HepG2 (cell line): ENCODE data around the gene SLC7A10. TPM values are rescaled to one million over a fixed set of nuclear protein-coding genes. Genes with fewer than 3 reads are reported as not detected.

ENCODE experiments used
- ATAC-seq: fragments of 200-7000 bp; cut with Tn5 transposase; 3 replicates; pipeline ENCODE4 v1.9.1; 2020; ENCODE audit warnings: mild to moderate bottlenecking, moderate library complexity
- BruUV-seq: library from RNA; stranded (reverse); fragments of 400-500 nt; replicated peaks from 2 replicates; lab custom pipeline; 2021; lab: Mats Ljungman, UMichigan
- CTCF ChIA-PET: fragments of 300-600 bp; formaldehyde crosslinking; extraction: SDS; loops from one replicate; lab custom pipeline; 2021; ENCODE audit warnings: low total read pairs, inconsistent platforms, low intra/inter-chr PET ratio; lab: Yijun Ruan, JAX
- POLR2A ChIA-PET: fragments of 350-600 bp; sonication (Branson Sonifier 250); formaldehyde crosslinking; loops from one replicate; lab custom pipeline; 2020; ENCODE audit warnings: antibody characterized with exemption, inconsistent platforms; lab: Yijun Ruan, JAX
- DNase-seq: peaks from one replicate; pipeline ENCODE4 v3.0.0-alpha.2; 2015; ENCODE audit warnings: low spot score
- FAIRE-seq: peaks from 3 replicates; lab custom pipeline; 2011; peaks lifted over from hg19 to GRCh38; lab: Jason Lieb, UNC
- H2AFZ ChIP-seq: one replicate; pipeline ENCODE4 v1.6.1; 2011; ENCODE audit warnings: low read length, inconsistent platforms
- H3K27ac ChIP-seq: fragments of 300-600 bp; 3 replicates; pipeline ENCODE4 v1.8.0; 2011; ENCODE audit warnings: mixed run types, mild to moderate bottlenecking, mixed read lengths, low read length, inconsistent platforms; ENCODE audit not compliant: insufficient read depth; ENCODE audit errors: extremely low read length
- H3K27me3 ChIP-seq, 2 experiments: fragments of 200-600 bp in 1 of 2; 2 replicates in 1 of 2; 3 replicates in 1 of 2; pipeline versions ENCODE4 v1.6.0 to v1.8.0; 2011; ENCODE audit warnings: low read length in 2 of 2, mild to moderate bottlenecking in 2 of 2, moderate library complexity in 2 of 2, inconsistent platforms in 1 of 2; ENCODE audit not compliant: insufficient read depth in 2 of 2, control insufficient read depth in 1 of 2
- H3K36me3 ChIP-seq, 2 experiments: fragments of 200-600 bp in 1 of 2; replicated peaks in 1 of 2; 2 replicates in 1 of 2; 3 replicates in 1 of 2; pipeline versions ENCODE4 v1.5.1 to v1.8.0; 2011; ENCODE audit warnings: low read length in 2 of 2, inconsistent platforms in 1 of 2; ENCODE audit not compliant: insufficient read depth in 2 of 2, control insufficient read depth in 1 of 2
- H3K4me1 ChIP-seq: 2 replicates; pipeline ENCODE4 v1.5.1; 2012; ENCODE audit warnings: low read length, inconsistent platforms; ENCODE audit not compliant: insufficient read depth
- H3K4me2 ChIP-seq: 2 replicates; pipeline ENCODE4 v1.6.0; 2011; ENCODE audit warnings: low read depth, low read length, inconsistent platforms
- H3K4me3 ChIP-seq, 3 experiments: fragments of 200-600 bp in 1 of 3; sonication (generic), shearing (Covaris generic) in 1 of 3; replicated peaks in 1 of 3; 2 replicates each; pipeline ENCODE4 v1.5.1; 2011 to 2016; ENCODE audit warnings: low read length in 3 of 3, inconsistent platforms in 2 of 3, low read depth in 2 of 3, mild to moderate bottlenecking in 2 of 3, control low read depth in 1 of 3, mixed read lengths in 1 of 3; ENCODE audit not compliant: insufficient read depth in 1 of 3
- H3K79me2 ChIP-seq: one replicate; pipeline ENCODE4 v1.6.1; 2011; ENCODE audit warnings: low read length, inconsistent platforms; ENCODE audit not compliant: insufficient read depth
- H3K9ac ChIP-seq: 2 replicates; pipeline ENCODE4 v1.6.0; 2011; ENCODE audit warnings: mild to moderate bottlenecking, low read depth, low read length, inconsistent platforms; ENCODE audit not compliant: insufficient read depth
- H3K9me3 ChIP-seq: 2 replicates; pipeline ENCODE4 v1.5.1; 2012; ENCODE audit warnings: mild to moderate bottlenecking, low read length
- H4K20me1 ChIP-seq: 2 replicates; pipeline ENCODE4 v1.6.0; 2011; ENCODE audit warnings: inconsistent platforms, mild to moderate bottlenecking, low read length, moderate library complexity; ENCODE audit not compliant: insufficient read depth
- HNRNPL ChIP-seq: fragments of 200-400 bp; formaldehyde crosslinking; IDR thresholded peaks from 2 replicates; pipeline ENCODE4 v1.6.1; 2017; ENCODE audit warnings: mild to moderate bottlenecking, low read depth, low read length
- HOXD1 ChIP-seq: sonication (generic); formaldehyde crosslinking; IDR thresholded peaks from 2 replicates; pipeline ENCODE4 v1.5.0; 2020; ENCODE audit warnings: missing genetic modification reagents
- ONECUT2 ChIP-seq: sonication (generic); formaldehyde crosslinking; IDR thresholded peaks from 2 replicates; pipeline ENCODE4 v1.4.0; 2020; ENCODE audit warnings: missing genetic modification reagents
- ZIK1 ChIP-seq: sonication (generic); formaldehyde crosslinking; IDR thresholded peaks from 2 replicates; pipeline ENCODE4 v1.5.0; 2020; ENCODE audit warnings: mild to moderate bottlenecking, low read depth, missing genetic modification reagents, borderline replicate concordance
- ZNF256 ChIP-seq: sonication (generic); formaldehyde crosslinking; conservative IDR thresholded peaks from 2 replicates; pipeline ENCODE4 v1.4.0; 2020; ENCODE audit warnings: missing genetic modification reagents
- ZNF264 ChIP-seq: sonication (generic); formaldehyde crosslinking; IDR thresholded peaks from 2 replicates; pipeline ENCODE4 v1.4.0; 2020; ENCODE audit warnings: missing genetic modification reagents
- ZNF556 ChIP-seq: sonication (generic); formaldehyde crosslinking; IDR thresholded peaks from 2 replicates; pipeline ENCODE4 v1.4.0; 2020; ENCODE audit warnings: mild to moderate bottlenecking, missing genetic modification reagents, borderline replicate concordance
- ZNF782 ChIP-seq: sonication (generic); formaldehyde crosslinking; IDR thresholded peaks from 2 replicates; pipeline ENCODE4 v1.4.0; 2020; ENCODE audit warnings: missing genetic modification reagents, mild to moderate bottlenecking, borderline replicate concordance
- WGBS: methylation state at CpG from one replicate; pipeline ENCODE4 v1.1.6; 2017; ENCODE audit warnings: low lambda C conversion rate; 5-methylcytosine and 5-hydroxymethylcytosine counted together
- in situ Hi-C: cut with HindIII; loops from 2 replicates; pipeline ENCODE4 v1.10.0; 2017; ENCODE audit warnings: low pct_unique_long_range_greater_than_20kb; ENCODE audit not compliant: extremely low pct_ligation_motif_present
- intact Hi-C: fragments of 100-400 bp; cut with micrococcal nuclease; formaldehyde crosslinking; loops from one replicate; pipeline ENCODE4 v1.10.0; 2022; ENCODE audit not compliant: unreplicated experiment
- polyA plus RNA-seq, 8 experiments: library from polyadenylated mRNA; depleted of rRNA in 3 of 8; stranded (reverse) in 7 of 8; unstranded in 1 of 8; fragments of >200 nt; fragmentation: Illumina TruSeq in 4 of 8; extraction: Trizol in 4 of 8; gene quantifications; 2 replicates each; pipeline versions ENCODE4 v1.2.1 to v1.2.3, GENCODE V29; 2011 to 2016; ENCODE audit warnings: low read depth in 4 of 8, missing spikeins in 1 of 8, mixed read lengths in 1 of 8; ENCODE audit not compliant: insufficient read depth in 1 of 8
- total RNA-seq, 5 experiments: library from RNA; depleted of rRNA; stranded (reverse); fragments of >200 nt; fragmentation: Illumina TruSeq; extraction: Trizol; gene quantifications; 2 replicates each; pipeline ENCODE4 v1.2.3, GENCODE V29; 2016; ENCODE audit warnings: low read depth in 1 of 5

The SLC7A10 gene
- total and polyA plus RNA-seq, 2 of the 13 experiments (the other 11 are each of a cell fraction or from before 2014, with no cell fraction given), result 1.1 to 2.2 TPM

- Histone ChIP-seq H3K4me2 (no peak overlapping the region), H3K36me3 (no peaks in the 10 kb centered on the region), H3K79me2 (no peaks in the 10 kb centered on the region), H3K27ac (no peak overlapping the region), H3K27me3 (peaks cover 0 to 6% of the 10 kb centered on the region in 2 experiments; a peak in 1 of 5 replicates), H3K9ac (no peak overlapping the region), H3K4me1 (peaks cover 59% of the 10 kb centered on the region), H2AFZ (no peak overlapping the region), H3K9me3 (no peaks in the 10 kb centered on the region), H3K4me3 (no peak overlapping the region), H4K20me1 (no peaks in the 10 kb centered on the region)
- in situ Hi-C loops, result loop anchor here (5.0 kb wide), 3 partner anchors 63 to 533 kb away; partner anchors contain the start of gene CEBPA
- no peak for TF ChIP-seq HNRNPL
- no peak for TF ChIP-seq ZNF782
- TF ChIP-seq HOXD1, result no peak
- no peak for TF ChIP-seq ZNF256 (CRISPR knock-in tag)
- TF ChIP-seq ZNF264, result no peak
- TF ChIP-seq ZNF556, result no peak
- TF ChIP-seq ZIK1, result no peak
- no peak for TF ChIP-seq ONECUT2 (CRISPR knock-in tag)
- WGBS, result 65% methylated on average over 10 of the region's 10 CpGs
- FAIRE-seq (no peak), ATAC-seq (no peak), DNase-seq (no peak)
- no TSS peak for BruUV-seq
- POLR2A ChIA-PET, result interaction anchor here (1.6 kb wide), 1 partner anchor 64 kb away, joined by 8 read pairs; no protein-coding TSS in a partner anchor
- CTCF ChIA-PET, result no interaction called here
- intact Hi-C loops, result no loop called here
Observed at GRCh38 chr19:33239223-33239975, 13.7 kb upstream of the SLC7A10 start.
